ENCODE data around the gene HDAC5.

The HDAC5 gene

DNA sequence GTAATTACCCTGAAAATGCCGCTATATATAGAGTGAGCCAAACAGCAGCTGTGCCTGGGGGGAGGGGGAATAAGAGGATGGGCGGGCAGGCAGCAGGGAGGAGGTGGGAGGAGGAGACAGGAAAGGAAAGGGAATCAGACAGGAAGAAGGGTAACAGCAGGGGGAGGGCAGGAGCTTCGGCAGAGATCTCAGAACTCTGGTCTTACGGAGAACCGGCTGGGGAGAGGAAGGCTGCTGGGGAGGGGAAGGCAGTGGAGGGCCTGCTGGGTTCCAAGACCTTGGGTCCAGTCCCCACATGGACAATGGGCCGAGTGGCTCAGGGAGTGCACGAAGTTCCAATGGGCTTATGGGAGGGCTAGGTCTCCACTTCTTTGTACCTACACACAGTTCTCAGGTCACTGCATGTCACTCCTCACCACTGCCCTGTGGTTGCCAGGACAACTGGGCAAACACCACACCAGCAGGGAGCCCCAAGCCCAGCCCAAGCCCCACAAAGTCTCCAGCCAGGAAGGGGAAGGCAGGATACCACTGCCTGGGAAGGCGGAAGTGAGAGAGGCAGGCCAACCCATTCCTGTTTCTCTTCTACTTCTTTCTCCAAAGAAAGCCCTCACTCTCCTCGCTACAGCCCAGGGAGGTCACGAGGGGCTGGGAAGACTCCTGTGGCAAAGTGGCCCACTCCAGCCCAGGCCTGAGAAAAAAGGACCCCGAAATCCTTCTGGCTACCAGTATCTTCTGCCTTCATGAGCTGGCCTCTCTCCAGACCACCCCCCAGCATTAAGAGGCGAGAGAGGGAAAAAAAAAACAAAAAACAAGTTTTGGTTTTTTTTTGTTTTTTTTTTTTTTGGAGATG, 27.6 kb downstream of the HDAC5 start:
- DNase-seq (peak; percentile 85), ATAC-seq (ENCODE audit: insufficient read depth, low read depth) (peak; percentile 86)
- H2AFZ ChIP-seq (ENCODE audit: low read depth, low read length), result peak overlapping the region; percentile 73
- H3K79me2 ChIP-seq (ENCODE audit: insufficient read depth, low read length), result no peaks in the 10 kb centered on the region
- H3K27ac ChIP-seq (ENCODE audit: low read length), result peak overlapping the region; percentile 84
- H3K9ac ChIP-seq (ENCODE audit: low read depth, low read length), result peak overlapping the region; percentile 51
- no peaks in the 10 kb centered on the region for H3K27me3 ChIP-seq (ENCODE audit: insufficient read depth, low read length, poor library complexity)
- peak overlapping the region in 1 of 2 experiments; percentile 52; a peak in 2 of 4 replicates for H3K4me3 ChIP-seq (ENCODE audit: low read depth in 1 of 2, low read length in 2 of 2)
- TF ChIP-seq, protein P1, sequence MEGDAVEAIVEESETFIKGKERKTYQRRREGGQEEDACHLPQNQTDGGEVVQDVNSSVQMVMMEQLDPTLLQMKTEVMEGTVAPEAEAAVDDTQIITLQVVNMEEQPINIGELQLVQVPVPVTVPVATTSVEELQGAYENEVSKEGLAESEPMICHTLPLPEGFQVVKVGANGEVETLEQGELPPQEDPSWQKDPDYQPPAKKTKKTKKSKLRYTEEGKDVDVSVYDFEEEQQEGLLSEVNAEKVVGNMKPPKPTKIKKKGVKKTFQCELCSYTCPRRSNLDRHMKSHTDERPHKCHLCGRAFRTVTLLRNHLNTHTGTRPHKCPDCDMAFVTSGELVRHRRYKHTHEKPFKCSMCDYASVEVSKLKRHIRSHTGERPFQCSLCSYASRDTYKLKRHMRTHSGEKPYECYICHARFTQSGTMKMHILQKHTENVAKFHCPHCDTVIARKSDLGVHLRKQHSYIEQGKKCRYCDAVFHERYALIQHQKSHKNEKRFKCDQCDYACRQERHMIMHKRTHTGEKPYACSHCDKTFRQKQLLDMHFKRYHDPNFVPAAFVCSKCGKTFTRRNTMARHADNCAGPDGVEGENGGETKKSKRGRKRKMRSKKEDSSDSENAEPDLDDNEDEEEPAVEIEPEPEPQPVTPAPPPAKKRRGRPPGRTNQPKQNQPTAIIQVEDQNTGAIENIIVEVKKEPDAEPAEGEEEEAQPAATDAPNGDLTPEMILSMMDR (IDR thresholded peaks at IDR 0.05; ENCODE audit: borderline replicate concordance, extremely low read depth, low read length, poor library complexity, severe bottlenecking), result peak; percentile 31
- no peak for TF ChIP-seq EZH2 (IDR thresholded peaks at IDR 0.05; ENCODE audit: borderline replicate concordance, low read depth, low read length, severe bottlenecking)
- no peaks in the 10 kb centered on the region for H4K20me1 ChIP-seq (ENCODE audit: insufficient read depth, low read length)
- H3K9me3 ChIP-seq (ENCODE audit: insufficient read depth, low read length, severe bottlenecking), result no peaks in the 10 kb centered on the region
- H3K36me3 ChIP-seq (ENCODE audit: insufficient read depth, low read length), result no peaks in the 10 kb centered on the region
- peaks cover 14% of the 10 kb centered on the region for H3K4me1 ChIP-seq (ENCODE audit: insufficient read depth, low read length)
- H3K4me2 ChIP-seq (ENCODE audit: insufficient read depth, low read length), result peak overlapping the region; percentile 68

DNA sequence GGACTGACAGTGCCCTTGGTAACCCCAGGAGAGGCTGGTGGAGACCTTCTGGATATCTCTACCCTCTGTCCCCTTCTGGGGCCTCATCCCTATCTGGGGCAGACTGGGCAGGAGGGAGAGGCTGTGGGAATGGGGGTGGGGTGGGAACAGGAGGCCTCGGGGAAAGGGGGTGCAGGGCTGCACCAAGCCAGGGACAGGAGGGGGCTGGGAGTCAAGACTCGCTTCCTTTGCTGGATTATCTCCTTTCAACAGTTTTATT, 28.1 kb downstream of the HDAC5 start:
- Histone ChIP-seq H4K20me1 (ENCODE audit: insufficient read depth, low read length) (no peaks in the 10 kb centered on the region), H3K9ac (ENCODE audit: low read depth, low read length) (peak overlapping the region; percentile 51; the same call in 1 of the 2 replicates), H3K4me2 (ENCODE audit: insufficient read depth, low read length) (peak overlapping the region; percentile 68), H3K27ac (ENCODE audit: low read length) (peak overlapping the region; percentile 74), H3K9me3 (ENCODE audit: insufficient read depth, low read length, severe bottlenecking) (no peaks in the 10 kb centered on the region), H3K36me3 (ENCODE audit: insufficient read depth, low read length) (no peaks in the 10 kb centered on the region), H3K27me3 (ENCODE audit: insufficient read depth, low read length, poor library complexity) (no peaks in the 10 kb centered on the region), H3K4me1 (ENCODE audit: insufficient read depth, low read length) (peaks cover 14% of the 10 kb centered on the region), H3K4me3 (ENCODE audit: low read depth in 1 of 2, low read length in 2 of 2) (peak overlapping the region in 1 of 2 experiments; percentile 52; a peak in 2 of 4 replicates), H3K79me2 (ENCODE audit: insufficient read depth, low read length) (no peaks in the 10 kb centered on the region), H2AFZ (ENCODE audit: low read depth, low read length) (no peak overlapping the region)
- no peak for TF ChIP-seq EZH2 (IDR thresholded peaks at IDR 0.05; ENCODE audit: borderline replicate concordance, low read depth, low read length, severe bottlenecking)
- TF ChIP-seq, protein P1 (IDR thresholded peaks at IDR 0.05; ENCODE audit: borderline replicate concordance, extremely low read depth, low read length, poor library complexity, severe bottlenecking), result no peak
- no peak for DNase-seq
- no peak for ATAC-seq (ENCODE audit: insufficient read depth, low read depth)

DNA sequence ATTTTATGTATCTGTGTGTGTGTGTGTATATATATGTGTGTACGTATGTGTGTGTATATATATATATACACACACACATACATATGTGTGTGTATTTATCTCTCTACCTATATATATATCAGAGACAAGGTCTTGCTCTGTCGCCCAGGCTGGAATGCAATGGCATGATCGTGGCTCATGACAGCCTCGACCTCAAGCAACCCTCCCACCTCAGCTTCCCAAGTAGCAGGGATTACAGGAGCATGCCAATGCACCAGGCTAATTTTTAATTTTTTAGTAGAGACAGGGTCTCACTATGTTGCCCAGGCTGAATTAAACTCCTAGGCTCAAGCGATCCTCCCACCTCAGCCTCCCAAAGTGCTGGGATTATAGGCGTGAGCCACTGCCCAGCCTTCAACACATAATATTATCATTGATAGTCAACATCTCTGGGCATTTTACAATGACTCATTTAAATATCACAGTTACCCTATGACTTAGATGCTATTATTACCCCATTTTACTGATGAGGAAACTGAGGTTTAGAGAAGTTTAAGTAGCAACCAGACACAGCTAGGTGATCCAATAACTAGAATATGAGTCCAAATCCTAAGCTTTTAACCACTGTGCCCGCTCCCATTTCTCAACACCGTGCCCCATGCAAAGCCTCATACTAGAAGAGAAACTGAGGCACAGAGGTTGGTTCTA, 28.6 kb downstream of the HDAC5 start:
- Histone ChIP-seq H3K4me3 (ENCODE audit: low read depth in 1 of 2, low read length in 2 of 2) (peak overlapping the region in 1 of 2 experiments; percentile 52; a peak in 1 of 4 replicates), H3K4me2 (ENCODE audit: insufficient read depth, low read length) (peak overlapping the region; percentile 68), H3K27ac (ENCODE audit: low read length) (peak overlapping the region; percentile 74)

More for the DNA sequence above, 28.6 kb downstream of the HDAC5 start:
- H3K9ac ChIP-seq (ENCODE audit: low read depth, low read length), result peak overlapping the region; percentile 51; the same call in 1 of the 2 replicates
- no peaks in the 10 kb centered on the region for H3K36me3 ChIP-seq (ENCODE audit: insufficient read depth, low read length)
- no peak for DNase-seq
- H3K9me3 ChIP-seq (ENCODE audit: insufficient read depth, low read length, severe bottlenecking), result no peaks in the 10 kb centered on the region
- no peaks in the 10 kb centered on the region for H3K27me3 ChIP-seq (ENCODE audit: insufficient read depth, low read length, poor library complexity)
- no peak overlapping the region for H2AFZ ChIP-seq (ENCODE audit: low read depth, low read length)
- ATAC-seq (ENCODE audit: insufficient read depth, low read depth), result no peak
- H3K4me1 ChIP-seq (ENCODE audit: insufficient read depth, low read length), result peaks cover 14% of the 10 kb centered on the region
- no peaks in the 10 kb centered on the region for H3K79me2 ChIP-seq (ENCODE audit: insufficient read depth, low read length)
- no peaks in the 10 kb centered on the region for H4K20me1 ChIP-seq (ENCODE audit: insufficient read depth, low read length)
- TF ChIP-seq, protein P1 (IDR thresholded peaks at IDR 0.05; ENCODE audit: borderline replicate concordance, extremely low read depth, low read length, poor library complexity, severe bottlenecking), result no peak
- TF ChIP-seq EZH2 (IDR thresholded peaks at IDR 0.05; ENCODE audit: borderline replicate concordance, low read depth, low read length, severe bottlenecking), result no peak

Measured in DND-41 (cell line).